ENCODE measurements around the gene B3GALT4.

Gene B3GALT4

DNA sequence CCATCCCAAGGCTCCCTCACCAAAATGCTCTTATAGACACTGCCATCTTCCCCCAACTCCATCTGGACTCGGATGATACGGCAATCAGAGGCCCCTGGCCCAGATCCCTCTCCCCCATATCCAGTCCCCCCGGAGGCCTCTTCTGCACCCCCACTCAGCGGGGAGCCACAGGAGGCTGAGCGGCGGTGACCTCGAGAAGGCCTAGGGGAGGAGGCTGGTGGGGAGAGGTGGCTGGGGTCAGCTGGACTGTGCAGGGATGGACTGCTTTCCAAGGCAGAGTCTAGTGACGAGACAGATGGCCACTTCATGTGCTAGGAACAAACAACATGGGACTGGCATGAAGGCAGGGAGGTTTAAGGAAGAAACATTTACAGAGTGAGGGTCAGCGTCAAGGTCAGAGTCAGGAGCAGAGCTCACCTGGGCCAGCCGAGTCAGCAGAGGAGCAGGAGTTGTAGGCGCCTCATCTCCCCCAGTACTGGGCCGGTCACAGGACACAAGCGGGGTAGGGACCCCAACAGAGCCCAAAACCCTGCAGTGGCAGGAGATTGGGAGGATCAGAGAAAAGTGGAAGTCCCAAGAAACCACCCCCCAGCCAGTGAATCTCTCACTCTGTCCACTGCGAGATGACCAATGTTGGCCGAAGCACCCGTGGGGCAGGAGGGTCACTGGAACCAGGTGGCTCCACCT lies 16.2 kb downstream of the B3GALT4 start:
- DNase-seq, result no peak

DNA sequence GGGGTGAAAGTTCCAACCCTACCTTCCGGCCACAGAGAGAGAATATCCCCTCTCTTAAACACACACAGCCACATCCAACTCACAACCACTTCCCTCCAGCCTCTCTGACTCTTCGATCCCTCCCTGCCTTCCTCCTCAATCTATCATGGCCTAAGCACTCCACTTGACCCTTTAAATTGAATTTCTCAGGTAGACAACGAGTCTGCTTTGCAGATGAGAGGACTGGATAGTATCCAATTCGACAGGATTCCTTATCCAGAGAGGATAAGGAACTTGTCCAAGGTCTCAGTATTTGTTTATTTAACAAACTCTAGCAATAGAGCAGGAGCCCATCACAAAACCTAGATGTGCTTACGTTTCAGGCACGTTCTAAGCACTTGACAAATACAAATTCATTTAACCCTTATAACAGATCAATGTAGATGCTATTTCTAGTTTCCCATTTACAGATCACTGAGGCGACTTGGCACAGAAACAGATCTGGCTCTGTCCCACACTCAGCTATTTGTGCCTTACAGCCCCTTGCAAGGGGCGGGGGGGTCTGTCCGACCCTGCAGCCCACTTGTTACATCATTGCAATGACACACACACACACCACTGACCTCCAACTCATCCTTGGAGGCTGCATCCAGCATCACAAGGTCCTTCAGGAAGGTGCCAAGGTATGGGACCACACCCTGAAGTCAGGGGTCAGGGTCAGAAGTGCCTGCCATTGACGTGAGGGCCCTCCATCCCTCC lies 17.3 kb downstream of the B3GALT4 start:
- no peak for DNase-seq

DNA sequence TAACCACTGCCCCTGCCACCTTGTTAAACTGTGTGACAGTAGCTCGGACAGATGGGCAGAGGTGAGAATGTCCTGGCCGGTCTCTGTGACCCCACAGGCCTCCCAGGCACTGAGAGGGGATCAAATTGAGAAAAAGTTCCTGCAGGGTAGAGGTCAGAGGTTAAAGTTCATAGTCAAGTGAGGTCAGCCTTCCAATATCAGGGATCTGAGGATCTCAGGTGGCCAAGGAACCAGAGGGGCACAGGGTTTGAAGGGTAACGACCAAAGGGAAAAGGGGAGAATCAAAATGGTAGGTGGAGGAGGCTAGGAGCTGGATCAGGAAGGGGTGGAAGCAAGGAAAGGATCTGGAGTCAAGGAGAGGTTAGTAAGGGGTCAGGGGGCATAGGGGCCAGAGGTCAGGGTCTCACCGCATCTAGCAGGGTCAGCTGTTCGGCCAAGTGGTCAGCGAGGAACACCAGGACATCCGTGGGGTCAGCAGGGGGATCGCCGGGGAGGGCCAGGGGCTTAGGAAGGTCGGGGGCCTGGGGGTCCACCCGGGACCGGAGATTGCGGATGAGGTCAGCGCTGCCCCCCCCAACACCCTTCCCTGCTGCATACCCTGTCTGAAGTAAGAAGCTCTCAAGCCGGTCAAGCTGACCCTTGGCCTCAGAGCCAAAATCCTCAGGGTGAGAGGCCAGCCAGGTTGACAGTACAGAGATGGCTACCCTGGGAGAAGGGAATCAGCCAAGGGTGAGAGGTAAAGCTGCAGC lies 18.9 kb downstream of the B3GALT4 start:
- no peak for DNase-seq

DNA sequence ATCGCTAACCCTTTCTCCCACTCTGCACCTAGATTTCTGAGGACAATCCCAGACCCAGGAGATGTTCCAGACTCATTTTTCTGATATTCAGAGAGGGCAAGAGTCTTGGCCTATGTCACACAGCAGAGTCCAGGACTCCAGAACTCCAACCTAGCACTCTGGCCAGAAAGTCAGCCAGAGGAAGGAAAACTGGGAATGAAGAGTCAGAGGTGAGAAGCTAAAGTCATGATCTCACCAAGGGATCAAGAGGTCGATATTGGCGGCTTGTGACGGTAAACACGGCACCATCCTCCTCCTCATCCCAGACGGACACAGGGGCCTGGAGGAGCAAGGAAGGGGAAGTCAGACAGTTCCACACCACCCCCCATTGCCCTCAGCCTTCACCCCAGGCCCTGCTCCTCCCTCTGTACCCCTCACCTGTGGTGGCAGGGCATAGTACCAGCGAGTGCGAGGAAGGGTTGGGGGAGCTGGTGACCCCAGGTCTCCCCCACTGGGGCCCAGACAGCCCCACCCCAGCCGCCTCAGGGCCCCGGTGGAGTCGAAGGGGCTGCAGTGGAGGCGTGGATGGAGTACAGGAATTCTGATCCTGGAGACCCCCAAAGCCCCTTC lies 20.0 kb downstream of the B3GALT4 start:
- DNase-seq, result no peak

DNA sequence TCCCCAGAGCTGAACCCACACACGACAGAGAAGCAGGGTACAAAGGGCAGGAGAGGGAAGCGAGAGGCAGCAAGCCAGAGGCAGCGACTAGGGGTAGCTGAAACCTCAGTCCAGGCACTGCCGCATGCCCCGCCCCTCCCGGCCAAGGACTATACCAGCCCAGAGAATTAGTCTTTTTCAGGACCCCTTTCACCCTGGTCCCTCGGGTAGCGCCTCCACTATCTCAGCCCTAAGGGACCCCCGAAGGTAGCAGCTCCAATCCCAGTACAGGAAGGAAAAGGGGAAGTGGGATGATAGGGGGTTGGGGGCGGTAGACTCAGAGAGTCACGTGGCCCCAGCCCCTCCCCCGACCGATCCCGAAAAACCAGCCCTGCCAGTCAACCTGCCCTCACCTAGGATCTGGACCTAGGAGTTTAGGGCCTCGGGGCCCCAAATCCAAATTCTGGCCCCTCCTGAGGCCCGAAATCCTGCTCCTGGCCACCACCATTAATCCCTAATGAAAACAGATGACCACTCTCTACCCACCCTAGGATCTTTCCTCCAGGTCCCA lies 20.6 kb downstream of the B3GALT4 start:
- no peak for DNase-seq

DNA sequence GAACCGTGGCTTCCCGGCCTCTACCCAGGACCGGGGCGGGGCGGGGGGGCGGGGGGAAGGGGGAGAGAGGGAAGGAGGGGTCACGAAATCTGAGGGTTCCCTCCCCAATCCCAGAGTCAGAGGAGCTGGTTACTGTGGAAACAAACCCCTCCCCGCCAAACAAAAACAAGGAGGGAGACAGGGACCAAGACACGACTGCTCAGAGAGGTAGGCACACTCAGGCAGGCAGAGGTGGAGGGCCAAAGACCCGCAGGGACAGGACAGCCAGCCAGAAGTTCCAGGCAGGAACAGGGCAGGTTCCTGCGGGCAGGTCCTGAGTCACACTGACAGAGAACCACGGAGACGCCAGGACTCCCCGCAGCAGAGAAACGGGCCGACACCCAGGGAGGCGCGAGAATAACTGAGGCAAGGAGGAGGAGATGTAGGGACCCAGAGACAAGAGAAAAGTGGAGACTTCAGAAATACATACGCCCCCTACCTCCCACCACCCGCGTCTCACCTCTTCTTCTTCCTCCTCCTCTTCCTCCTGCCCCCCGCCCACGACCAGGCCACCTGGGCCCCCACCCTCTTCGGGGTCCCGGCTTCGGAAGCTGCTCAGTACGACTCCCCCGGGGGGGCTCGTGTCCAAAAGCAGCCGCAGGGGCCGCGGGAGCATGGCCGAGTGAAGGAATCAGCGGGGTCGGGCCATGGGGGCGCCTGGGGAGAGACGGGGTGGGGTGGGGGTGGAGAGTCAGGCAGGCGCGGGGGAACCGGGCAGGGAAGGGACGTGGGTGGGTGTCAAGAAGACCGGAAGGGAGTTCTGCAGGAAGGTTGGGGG lies 21.2 kb downstream of the B3GALT4 start:
- peak; percentile 79 for DNase-seq

DNA sequence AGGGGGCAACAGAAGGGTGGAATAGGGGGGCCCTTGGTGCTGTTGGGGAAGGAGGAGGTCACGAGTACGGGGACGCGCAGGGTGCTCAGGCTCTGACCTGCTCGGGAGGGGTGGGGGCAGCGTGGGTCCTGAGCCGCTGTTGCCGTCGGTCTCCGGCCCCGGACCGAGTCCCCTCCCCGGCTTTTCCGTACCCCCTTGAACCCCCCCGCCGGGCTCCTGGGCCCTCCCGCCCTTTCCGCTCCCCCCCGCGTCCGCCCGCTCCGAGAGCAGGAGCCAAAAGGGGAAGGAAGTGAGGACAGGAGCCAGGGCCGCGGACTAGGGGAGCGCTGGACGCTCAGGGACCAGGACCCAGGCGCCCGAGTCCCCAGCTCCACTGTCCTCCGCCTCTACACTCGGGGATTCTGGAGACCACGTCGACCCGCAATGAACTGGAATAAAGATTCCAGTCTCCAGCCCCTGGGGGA lies 21.9 kb downstream of the B3GALT4 start, which contains the start of gene RGL2:
Gene RGL2, minus strand, starts transcription at position 170 of the 464 bp plus-strand sequence. CDS start 332 bp downstream, outside the sequence.
- peak; percentile 50 for DNase-seq

DNA sequence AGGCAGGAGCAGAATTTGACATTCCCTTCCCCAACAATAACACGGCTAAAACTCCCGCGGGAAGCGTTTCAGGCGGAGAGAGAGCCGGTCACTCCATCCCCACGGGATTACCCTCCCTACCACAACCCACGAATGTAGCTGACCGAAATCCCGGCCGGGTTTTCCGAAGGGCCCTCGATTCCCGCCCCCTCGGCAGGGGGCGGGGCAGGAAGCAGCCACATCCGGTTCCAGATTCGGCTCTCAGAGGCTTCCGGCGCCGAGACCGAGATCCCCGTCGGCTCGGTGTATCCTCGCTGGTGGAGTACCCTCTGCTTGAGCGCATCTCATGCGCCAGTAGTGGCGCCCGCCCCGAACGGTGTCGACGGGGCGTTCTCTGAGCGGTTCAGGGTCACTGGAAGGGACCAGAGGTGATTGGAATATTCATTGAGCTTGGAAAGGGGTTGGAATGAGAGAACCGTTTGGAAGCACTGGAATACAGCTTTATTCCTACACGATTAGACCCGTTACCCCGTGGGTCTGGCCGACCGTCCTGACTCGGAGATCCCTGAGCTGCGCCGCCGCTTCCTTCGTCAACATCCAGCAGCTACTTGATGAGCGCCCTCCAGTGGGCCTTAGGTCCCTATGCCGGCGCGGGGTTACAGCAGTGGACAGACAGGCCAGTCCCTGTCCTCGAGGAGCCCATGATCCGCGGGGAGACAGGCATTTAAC lies 22.5 kb downstream of the B3GALT4 start:
- DNase-seq, result peak; percentile 92

DNA sequence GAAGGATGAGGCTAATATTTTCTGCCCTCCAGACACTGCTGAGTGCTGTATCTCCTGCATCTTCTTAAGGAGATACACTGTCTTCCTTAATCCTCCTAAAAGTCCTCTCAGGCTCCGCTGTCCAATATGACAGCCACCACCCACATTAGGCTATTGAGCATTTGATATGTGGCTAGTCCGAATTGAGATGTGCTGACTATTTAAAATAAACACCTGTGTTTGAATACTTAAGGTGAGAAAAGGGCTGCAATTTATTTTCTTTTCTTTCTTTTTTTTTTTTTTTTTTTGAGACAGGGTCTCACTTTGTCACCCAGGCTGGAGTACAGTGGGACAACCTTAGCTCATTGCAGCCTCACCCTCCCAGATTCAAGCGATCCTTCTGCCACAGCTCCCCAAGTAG lies 25.0 kb downstream of the B3GALT4 start:
- DNase-seq, result no peak

DNA sequence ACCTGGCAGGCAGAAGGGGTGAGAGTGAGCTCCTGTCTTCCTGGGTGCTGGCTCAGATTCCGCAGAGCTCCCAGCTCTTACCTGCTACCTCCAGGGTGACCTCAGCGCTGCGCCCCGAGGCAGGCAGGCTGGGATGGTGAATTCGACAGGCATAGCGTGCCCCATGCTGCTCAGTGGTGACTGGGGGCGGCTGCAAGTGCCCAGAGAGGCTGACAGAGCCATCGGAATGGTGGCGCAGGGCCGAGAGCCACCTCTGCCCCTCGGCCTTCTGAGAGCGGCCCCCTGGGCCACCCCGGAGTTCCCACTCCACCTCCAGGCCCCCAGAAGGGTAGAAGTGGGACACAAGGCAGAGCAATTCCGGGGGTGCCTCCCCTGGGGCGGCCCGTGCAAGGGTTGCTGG lies 27.3 kb downstream of the B3GALT4 start:
- DNase-seq, result no peak

DNA sequence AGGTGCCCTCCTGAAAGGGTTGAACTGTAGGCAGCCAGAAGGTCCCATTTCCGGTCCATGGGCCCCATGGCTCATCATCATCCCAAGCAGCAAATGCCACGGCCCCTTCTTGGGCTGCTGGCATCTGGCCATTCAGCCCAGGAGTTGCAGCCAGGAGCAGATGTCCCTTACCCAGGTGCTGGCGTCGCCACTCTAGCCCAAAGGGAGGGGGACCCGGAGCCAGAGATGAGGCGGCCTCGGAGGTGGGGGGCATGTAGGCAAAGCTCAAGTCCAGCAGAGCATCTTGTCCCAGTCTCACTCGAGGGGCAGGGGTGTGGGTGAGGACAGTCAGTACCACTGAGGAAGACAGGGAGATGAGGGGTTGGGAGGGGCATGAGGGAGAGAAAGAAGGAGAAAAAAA lies 28.1 kb downstream of the B3GALT4 start:
- DNase-seq, result no peak

DNA sequence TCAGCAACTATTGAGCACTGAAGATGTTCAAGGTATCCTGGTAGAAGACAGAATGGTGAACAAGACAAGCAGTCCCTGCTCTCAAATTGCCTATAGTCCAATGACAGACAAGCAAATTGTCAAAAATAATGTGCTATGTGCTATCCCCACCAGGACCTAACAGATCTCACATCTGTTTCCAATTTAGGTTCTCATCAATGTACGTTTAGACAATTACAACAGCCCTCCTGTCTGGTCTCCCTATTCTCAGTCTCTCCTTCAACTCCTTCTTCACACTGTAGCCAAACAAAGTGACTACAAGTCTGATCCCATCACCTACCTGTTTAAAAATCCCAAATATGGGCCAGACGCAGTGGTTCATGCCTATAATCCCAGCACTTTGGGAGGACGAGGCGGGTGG lies 29.4 kb downstream of the B3GALT4 start:
- DNase-seq, result no peak

DNA sequence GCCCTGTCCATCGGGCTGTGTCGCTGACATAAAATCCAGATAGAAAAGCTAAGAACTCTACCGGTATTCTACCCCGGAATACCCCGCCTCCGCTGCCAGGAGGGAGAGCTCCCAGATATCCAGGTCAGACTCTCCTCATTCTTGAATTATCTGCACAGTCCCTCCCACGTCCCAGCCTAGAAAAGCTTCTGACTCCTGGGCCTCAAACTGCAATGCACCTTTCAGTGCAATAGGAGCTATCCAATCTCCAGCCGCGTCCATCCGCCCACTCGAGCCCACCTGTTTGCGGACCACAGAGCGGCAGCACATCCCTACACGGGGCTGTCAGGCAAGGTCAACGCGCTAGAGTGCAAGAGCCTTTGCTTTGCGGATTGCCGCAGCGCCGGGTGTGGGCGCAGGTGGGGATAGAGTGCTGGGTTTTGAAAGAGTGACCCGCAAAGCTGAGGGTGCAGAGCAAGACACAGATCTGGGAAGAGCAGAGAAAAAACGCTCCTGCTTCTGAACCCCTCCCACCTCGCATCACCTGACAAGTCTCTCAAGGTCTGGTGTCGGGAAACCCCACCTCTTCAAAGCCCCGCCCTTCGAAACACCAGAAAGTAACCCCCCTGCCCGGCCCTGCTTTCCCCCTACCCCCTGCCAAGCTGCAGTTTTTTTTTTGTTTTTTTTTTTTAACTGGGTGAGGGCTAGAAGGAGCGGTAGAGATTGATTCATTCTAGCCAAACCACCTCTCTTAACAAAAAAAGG lies 35.6 kb downstream of the B3GALT4 start:
- DNase-seq, result peak; percentile 50

DNA sequence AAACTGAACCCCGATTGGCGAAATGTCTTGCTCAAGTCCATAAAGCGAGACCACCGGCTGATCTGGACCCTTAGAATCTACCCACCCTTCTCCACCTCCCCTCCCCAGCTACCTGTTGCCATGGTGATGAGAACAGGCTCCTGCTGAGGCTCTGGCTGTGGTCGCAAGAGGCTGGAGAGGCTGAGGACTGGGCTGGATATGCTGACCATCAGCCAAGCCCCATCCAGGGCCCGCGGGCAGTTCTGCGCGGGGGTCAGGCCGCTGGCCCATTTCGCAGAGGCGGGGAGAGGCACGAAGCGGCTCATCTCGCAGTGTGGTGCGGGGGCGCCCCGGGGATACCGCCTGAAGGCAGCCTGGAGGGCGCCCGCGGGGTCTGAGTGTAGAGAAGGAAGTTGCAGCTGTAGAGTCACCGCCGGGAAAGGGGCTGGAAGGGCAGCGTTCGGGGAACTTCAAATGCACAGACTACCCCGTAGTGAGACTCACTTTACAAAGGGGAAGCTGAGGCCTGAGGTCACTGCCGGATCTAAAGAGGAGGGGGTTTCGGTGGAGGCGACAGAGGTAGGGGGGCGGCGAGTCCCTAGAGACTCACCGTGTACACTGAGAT lies 36.3 kb downstream of the B3GALT4 start:
- peak; percentile 27 for DNase-seq

DNA sequence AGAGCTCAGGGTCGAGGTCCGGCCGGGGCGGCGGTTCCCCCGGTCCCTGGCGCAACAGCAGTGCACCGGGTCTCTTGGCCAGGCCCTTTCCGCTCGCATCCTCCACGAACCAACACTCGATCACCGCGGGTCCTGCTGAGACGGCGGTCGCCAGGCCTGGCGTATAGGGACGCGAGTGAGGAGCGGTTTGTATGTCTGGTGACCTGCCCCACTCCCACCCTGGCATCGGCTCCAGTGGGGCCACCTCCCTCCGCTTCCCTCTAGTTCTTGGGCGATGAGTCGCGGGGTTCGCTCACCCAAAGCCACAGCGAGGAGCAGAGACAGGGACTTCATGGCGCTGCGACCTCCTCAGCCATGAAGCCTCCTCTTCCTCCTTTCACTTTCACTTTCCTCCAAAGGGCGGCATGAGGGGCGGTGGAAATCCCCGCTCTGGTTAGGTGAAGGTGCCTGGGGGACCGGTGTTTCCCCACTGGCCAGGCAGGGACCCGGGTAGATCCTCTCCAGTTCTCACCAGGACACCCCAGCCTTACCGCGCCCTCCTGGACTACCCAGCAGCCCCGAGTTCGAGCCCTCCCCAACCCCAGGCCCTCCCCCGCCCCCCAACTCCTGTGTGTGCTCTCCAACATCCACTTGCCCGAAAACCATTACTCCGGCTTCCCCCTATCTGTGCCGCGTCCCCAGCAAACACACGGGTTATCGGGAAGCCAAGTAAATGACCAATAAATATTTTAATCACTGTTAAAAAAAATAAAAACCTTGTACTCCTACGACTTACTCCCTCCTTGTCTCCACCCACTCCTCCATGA lies 37.0 kb downstream of the B3GALT4 start, which contains the start of gene TAPBP:
Gene TAPBP, minus strand, starts transcription at position 370 of the 806 bp plus-strand sequence. Its CDS starts 37 bp downstream, at position 333.
- DNase-seq, result peak; percentile 59

DNA sequence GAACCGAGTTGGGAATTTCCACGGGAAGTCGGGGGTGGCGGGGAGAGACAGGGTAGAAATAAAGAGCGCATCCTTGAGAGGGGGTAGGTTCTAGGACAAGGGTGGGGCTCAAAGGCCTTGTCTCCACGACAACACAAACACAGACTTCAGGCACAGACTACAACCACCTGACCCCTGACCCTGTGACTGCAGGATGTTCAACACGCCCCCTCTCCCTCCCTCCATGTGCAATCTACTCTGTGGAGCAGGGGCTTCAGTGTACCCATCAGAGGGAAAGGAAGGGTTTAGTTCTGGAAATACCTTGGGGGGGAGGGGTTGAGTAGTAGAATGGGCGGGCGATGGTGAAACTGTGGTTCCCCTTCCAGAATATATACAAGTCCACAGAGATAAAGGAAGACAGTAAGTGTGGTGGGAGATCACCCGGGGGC lies 37.6 kb downstream of the B3GALT4 start:
- peak; percentile 82 for DNase-seq

DNA sequence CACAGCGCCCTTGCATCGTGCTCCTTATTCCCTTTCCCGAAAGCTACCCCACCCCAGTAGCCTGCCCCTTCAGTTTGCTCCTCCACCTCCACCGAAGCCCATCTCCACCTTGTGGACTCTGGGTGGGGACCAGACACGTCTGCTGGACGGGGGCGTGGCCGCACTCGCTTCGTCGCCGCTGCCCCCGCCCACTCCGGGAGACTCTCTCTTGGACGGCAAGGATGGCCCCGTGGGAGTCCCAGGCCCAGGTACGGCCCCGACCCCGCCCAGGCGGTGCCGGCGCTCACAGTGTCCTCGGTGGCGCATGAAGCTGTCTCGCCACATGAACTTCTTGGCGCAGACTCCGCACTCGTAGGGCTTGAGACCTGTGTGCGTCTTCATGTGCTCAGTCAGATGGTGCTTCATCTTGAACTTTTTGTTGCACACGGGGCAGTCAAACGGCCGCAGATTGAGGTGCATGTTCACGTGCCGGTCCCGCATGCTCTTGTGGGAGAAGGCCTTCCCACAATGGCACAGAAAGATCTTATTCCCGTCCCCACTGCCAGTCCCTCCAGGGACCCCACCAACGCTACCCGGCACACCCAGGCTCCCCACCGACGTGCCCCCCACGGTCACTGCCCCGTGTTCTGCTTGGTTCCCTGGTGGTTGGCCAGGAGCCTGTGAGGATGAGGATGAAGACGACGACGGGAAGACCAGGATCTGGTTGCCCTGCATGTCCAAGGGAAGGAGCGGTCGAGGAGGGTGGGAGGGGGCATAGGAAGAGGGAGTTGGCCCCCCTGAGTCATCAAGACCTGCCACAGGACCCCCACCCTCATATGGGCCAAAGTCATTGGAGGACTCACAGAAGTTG lies 38.2 kb downstream of the B3GALT4 start:
- DNase-seq, result no peak
